Esophagus muscularis mucosa (tissue), 4 donors: ENCODE measurements around the gene ATG4C.

Experiments used
- CTCF ChIP-seq, 3 experiments: fragments of 200-600 bp in 2 of 3; fragments of 450-650 bp in 1 of 3; sonication (generic) in 2 of 3; IDR thresholded peaks; one replicate each; pipeline ENCODE4 v1.5.1; 2017 to 2019; ENCODE audit warnings: antibody characterized with exemption in 3 of 3, mild to moderate bottlenecking in 2 of 3, moderate library complexity in 1 of 3
- EP300 ChIP-seq: sonication (generic); formaldehyde crosslinking; IDR thresholded peaks from one replicate; pipeline ENCODE4 v1.6.1; 2017; ENCODE audit warnings: antibody characterized with exemption
- POLR2A ChIP-seq: fragments of 450-650 bp; IDR thresholded peaks from one replicate; pipeline ENCODE4 v1.6.1; 2017; ENCODE audit warnings: antibody characterized with exemption, moderate library complexity, mild to moderate bottlenecking, low read depth
- POLR2AphosphoS5 ChIP-seq, 2 donors: sonication (generic); formaldehyde crosslinking; IDR thresholded peaks; one replicate each; pipeline ENCODE4 v1.6.1; 2017; ENCODE audit warnings: antibody characterized with exemption in 2 of 2

- TF ChIP-seq CTCF (IDR thresholded peaks at IDR 0.05) (no peak), POLR2A (no peak), EP300 (no peak), POLR2AphosphoS5 (IDR thresholded peaks at IDR 0.05) (no peak)
Measured at GRCh38 chr1:62774006-62774405, 9.9 kb upstream of the ATG4C start.
